Mesothelial cell of epicardium (in vitro differentiated cells): ENCODE results near the gene CDH26. TPM values are rescaled to one million over a fixed set of nuclear protein-coding genes. Genes with fewer than 3 reads are reported as not detected.

ENCODE experiments used
- DNase-seq, 2 experiments: peaks; one replicate each; pipeline ENCODE4 v3.0.0; 2021; ENCODE audit warnings: low spot score in 2 of 2; ENCODE audit not compliant: unreplicated experiment in 2 of 2
- H3K27ac Mint-ChIP-seq: 2 replicates; pipeline ENCODE4 v1.8.0; 2021; ENCODE audit warnings: mixed read lengths
- H3K27me3 Mint-ChIP-seq: 2 replicates; pipeline ENCODE4 v1.8.0; 2021; ENCODE audit warnings: low read depth, mixed read lengths
- H3K36me3 Mint-ChIP-seq: 2 replicates; pipeline ENCODE4 v1.8.0; 2021; ENCODE audit warnings: mixed read lengths
- H3K4me1 Mint-ChIP-seq: 2 replicates; pipeline ENCODE4 v1.8.0; 2021; ENCODE audit warnings: mixed read lengths
- H3K4me3 Mint-ChIP-seq: 2 replicates; pipeline ENCODE4 v1.8.0; 2021; ENCODE audit warnings: mild to moderate bottlenecking, moderate library complexity, mixed read lengths
- H3K9me3 Mint-ChIP-seq: 2 replicates; pipeline ENCODE4 v1.8.0; 2021; ENCODE audit warnings: mixed read lengths
- total RNA-seq: library from RNA; stranded (reverse); gene quantifications from 3 replicates; pipeline ENCODE4 v1.2.1, GENCODE V29; 2021
- TF ChIP-seq, protein P1 (sequence below): fragments of 200-600 bp; sonication (generic); IDR thresholded peaks from one replicate; pipeline ENCODE4 v1.5.0; 2021; ENCODE audit warnings: antibody characterized with exemption; ENCODE audit not compliant: unreplicated experiment

Gene CDH26
- total RNA-seq, 1 donor from 2014 or later = 0.49 TPM

DNA sequence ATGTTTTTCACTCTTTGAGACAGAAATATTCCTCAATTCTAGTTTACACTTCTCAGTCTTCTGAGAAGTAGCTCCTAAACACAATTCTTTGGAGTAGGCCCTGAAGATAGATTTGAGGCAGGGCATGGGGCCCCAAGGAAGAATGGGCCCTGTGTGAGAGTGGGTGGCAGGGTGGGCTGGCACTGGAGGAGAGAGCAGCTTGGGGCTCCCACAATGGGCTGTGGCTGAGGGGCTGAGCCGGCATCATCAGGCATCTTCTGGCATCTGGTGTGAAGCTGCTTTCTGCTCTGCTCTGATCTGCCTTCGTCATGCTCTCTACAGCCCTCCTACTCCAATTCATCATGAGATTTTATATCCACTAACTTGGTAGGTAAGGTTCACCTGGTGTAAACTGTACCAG is 88.2 kb downstream of the CDH26 start:
- no peak overlapping the region for H3K27ac Mint-ChIP-seq
- no peak overlapping the region for H3K4me3 Mint-ChIP-seq
- H3K9me3 Mint-ChIP-seq = peaks cover 8% of the 10 kb centered on the region

GRCh38 chr20:60046860-60047259 is 88.6 kb downstream of the CDH26 start:
- TF ChIP-seq, protein P1, sequence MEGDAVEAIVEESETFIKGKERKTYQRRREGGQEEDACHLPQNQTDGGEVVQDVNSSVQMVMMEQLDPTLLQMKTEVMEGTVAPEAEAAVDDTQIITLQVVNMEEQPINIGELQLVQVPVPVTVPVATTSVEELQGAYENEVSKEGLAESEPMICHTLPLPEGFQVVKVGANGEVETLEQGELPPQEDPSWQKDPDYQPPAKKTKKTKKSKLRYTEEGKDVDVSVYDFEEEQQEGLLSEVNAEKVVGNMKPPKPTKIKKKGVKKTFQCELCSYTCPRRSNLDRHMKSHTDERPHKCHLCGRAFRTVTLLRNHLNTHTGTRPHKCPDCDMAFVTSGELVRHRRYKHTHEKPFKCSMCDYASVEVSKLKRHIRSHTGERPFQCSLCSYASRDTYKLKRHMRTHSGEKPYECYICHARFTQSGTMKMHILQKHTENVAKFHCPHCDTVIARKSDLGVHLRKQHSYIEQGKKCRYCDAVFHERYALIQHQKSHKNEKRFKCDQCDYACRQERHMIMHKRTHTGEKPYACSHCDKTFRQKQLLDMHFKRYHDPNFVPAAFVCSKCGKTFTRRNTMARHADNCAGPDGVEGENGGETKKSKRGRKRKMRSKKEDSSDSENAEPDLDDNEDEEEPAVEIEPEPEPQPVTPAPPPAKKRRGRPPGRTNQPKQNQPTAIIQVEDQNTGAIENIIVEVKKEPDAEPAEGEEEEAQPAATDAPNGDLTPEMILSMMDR = no peak
- H3K9me3 Mint-ChIP-seq = peaks cover 8% of the 10 kb centered on the region

More for the DNA sequence above, 88.2 kb downstream of the CDH26 start:
- Mint-ChIP-seq H3K27me3 (peaks cover 23% of the 10 kb centered on the region), H3K4me1 (peaks cover 23% of the 10 kb centered on the region), H3K36me3 (no peaks in the 10 kb centered on the region)
- TF ChIP-seq, protein P1 = no peak
- no peak for DNase-seq

DNA sequence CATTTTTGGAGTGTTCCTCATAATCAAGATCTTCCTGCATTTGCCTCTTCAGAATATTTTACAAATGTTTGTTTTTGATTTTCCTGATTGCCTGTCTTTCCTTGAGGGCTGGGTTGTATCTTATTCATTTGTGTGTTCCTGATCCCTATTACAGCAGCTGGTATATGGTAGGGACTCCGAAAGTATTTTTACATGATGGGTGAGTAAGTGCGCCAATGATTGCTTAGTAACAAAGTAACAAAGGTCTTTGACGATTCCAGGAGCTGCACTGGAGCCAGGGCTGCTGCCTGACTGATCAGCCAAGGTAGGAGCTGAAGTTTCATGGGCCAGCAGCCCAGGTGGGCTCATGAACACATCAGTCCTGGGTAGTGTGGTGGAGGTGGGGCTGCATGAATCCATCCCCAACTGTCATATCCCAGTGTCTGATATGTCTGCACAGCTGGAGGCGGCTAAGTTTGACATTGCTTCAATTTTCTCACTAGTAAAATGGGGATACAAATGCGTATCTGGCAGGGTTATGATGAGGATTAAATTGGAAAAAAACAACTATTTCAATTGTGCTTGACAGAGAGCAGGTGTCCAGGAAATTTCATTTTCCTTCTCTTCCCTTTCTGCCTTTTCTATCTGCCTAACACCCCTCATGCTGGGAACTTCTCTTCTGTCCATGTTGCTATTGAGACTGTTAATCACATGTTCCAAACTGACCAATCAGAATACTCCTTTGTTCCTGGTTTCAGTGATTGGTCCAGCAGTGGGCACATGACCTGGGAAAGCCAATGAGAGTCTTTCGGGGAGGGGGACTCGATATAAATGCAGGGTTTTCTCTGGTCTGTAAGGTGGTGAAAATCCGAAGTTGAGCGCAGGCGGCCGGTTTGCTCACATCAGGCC is 90.7 kb downstream of the CDH26 start:
- DNase-seq = no peak
- Mint-ChIP-seq H3K27me3 (peaks cover 44% of the 10 kb centered on the region), H3K4me1 (peaks cover 15% of the 10 kb centered on the region), H3K27ac (no peak overlapping the region), H3K9me3 (peaks cover 4% of the 10 kb centered on the region), H3K36me3 (no peaks in the 10 kb centered on the region), H3K4me3 (no peak overlapping the region)
- TF ChIP-seq, protein P1 = no peak

More at GRCh38 chr20:60046860-60047259, 88.6 kb downstream of the CDH26 start:
- Mint-ChIP-seq H3K27me3 (peaks cover 25% of the 10 kb centered on the region), H3K27ac (no peak overlapping the region), H3K36me3 (no peaks in the 10 kb centered on the region), H3K4me3 (no peak overlapping the region), H3K4me1 (peaks cover 19% of the 10 kb centered on the region)
- DNase-seq = no peak

GRCh38 chr20:60049601-60050000 is 91.4 kb downstream of the CDH26 start:
- no peaks in the 10 kb centered on the region for H3K36me3 Mint-ChIP-seq
- H3K27me3 Mint-ChIP-seq = peaks cover 43% of the 10 kb centered on the region
- H3K4me3 Mint-ChIP-seq = no peak overlapping the region
- TF ChIP-seq, protein P1 = no peak
- H3K9me3 Mint-ChIP-seq = no peaks in the 10 kb centered on the region
- no peak for DNase-seq
- peaks cover 15% of the 10 kb centered on the region for H3K4me1 Mint-ChIP-seq
- no peak overlapping the region for H3K27ac Mint-ChIP-seq

GRCh38 chr20:60050193-60050947 is 92.1 kb downstream of the CDH26 start:
- Mint-ChIP-seq H3K27me3 (peaks cover 44% of the 10 kb centered on the region), H3K4me3 (no peak overlapping the region), H3K9me3 (no peaks in the 10 kb centered on the region), H3K4me1 (peaks cover 15% of the 10 kb centered on the region), H3K27ac (no peak overlapping the region), H3K36me3 (no peaks in the 10 kb centered on the region)
- no peak for DNase-seq
- TF ChIP-seq, protein P1 = peak; percentile 26
